Measurements from ENCODE around the gene CCDC87.
"Not testable (repeated sequence)": the region's sequence is repeated elsewhere in the genome, so short reads cannot be mapped to it uniquely, and the experiment has no call there.

Gene CCDC87

DNA sequence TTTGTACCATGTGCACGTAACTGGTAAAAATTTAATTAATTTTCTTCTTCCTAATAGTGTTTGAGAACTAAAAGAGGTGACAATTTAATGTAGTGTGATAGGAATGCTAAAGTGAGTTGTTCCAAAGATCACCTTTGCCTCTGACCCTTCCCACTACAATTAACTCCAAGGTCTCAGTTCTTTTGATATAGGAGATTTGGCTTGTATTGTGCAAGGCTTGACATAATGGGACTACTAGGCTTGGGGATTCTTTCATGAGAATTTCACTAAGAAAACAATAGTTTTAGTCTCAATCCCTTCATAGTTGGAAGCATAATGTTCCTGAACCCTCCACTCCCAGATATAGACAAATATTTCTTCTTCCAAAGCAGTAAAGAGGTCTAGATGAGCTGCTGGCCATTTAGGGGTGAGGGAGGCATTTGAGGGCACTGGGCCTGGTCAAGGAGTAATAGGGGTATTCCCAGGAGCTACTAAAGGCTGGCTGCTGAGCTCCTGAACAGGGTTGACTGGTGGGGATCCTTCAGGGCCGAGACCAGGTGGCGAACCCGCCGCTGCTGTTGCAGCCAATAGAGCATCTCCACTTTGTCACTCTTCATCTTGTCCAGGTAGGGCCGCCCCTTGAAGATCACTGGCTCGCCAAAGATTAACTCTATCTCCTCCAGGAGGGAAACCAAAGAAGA is 2.7 kb downstream of the CCDC87 start:
- TF ChIP-seq, protein P1, sequence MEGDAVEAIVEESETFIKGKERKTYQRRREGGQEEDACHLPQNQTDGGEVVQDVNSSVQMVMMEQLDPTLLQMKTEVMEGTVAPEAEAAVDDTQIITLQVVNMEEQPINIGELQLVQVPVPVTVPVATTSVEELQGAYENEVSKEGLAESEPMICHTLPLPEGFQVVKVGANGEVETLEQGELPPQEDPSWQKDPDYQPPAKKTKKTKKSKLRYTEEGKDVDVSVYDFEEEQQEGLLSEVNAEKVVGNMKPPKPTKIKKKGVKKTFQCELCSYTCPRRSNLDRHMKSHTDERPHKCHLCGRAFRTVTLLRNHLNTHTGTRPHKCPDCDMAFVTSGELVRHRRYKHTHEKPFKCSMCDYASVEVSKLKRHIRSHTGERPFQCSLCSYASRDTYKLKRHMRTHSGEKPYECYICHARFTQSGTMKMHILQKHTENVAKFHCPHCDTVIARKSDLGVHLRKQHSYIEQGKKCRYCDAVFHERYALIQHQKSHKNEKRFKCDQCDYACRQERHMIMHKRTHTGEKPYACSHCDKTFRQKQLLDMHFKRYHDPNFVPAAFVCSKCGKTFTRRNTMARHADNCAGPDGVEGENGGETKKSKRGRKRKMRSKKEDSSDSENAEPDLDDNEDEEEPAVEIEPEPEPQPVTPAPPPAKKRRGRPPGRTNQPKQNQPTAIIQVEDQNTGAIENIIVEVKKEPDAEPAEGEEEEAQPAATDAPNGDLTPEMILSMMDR (conservative IDR thresholded peaks at IDR 0.05; ENCODE audit: low read length) = no peak
- no peak for DNase-seq (ENCODE audit: low read depth)
- no peak overlapping the region for H3K4me3 ChIP-seq (ENCODE audit: low read length)

DNA sequence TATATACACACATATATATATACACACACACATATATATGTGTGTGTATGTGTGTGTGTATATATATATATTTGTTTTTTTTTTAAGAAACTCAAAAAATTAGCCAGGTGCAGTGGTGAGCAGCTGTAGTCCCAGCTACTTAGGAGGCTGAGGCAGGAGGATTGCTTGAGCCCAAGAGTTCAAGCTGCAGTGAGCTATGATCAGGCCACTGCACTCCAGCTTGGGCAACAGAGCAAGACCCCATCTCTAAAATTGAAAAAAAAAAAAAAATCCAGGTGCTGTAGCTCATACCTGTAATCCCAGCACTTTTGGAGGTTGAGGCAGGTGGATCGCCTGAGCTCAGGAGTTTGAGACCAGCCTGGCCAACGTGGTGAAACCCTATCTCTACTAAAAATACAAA is 3.5 kb downstream of the CCDC87 start:
- DNase-seq (ENCODE audit: low read depth); H3K4me3 ChIP-seq (ENCODE audit: low read length): not testable (repeated sequence)

DNA sequence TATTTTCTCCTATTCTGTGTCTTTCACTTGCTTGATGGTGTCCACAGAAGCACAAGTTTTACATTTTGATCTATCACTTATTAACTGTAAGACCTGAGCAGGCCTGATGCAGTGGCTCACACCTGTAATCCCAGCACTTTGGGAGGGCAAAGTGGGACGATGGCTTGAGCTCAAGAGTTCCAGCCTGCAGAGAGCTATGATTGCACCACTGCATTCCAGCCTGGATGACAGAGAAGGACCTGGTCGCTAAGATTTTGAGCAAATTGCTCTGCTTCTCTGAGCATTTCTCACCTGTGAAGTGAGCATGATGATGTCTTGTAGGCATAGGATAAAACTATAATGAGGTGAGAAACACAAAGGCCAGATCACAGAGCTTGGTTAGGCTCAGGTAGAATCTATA is 6.7 kb downstream of the CCDC87 start:
- TF ChIP-seq, protein P1 (conservative IDR thresholded peaks at IDR 0.05; ENCODE audit: low read length) = no peak
- no peak overlapping the region for H3K4me3 ChIP-seq (ENCODE audit: low read length)
- no peak for DNase-seq (ENCODE audit: low read depth)

GRCh38 chr11:66585447-66585846 is 7.4 kb downstream of the CCDC87 start:
- not testable (repeated sequence) for DNase-seq (ENCODE audit: low read depth); H3K4me3 ChIP-seq (ENCODE audit: low read length)

- H3K4me3 ChIP-seq (ENCODE audit: low read length); DNase-seq (ENCODE audit: low read depth): not testable (repeated sequence)
Observed at GRCh38 chr11:66582565-66583147, 10.2 kb downstream of the CCDC87 start.

GRCh38 chr11:66581261-66581660 is 11.6 kb downstream of the CCDC87 start:
- TF ChIP-seq, protein P1 (conservative IDR thresholded peaks at IDR 0.05; ENCODE audit: low read length) = no peak
- no peak for DNase-seq (ENCODE audit: low read depth)
- no peak overlapping the region for H3K4me3 ChIP-seq (ENCODE audit: low read length)

DNA sequence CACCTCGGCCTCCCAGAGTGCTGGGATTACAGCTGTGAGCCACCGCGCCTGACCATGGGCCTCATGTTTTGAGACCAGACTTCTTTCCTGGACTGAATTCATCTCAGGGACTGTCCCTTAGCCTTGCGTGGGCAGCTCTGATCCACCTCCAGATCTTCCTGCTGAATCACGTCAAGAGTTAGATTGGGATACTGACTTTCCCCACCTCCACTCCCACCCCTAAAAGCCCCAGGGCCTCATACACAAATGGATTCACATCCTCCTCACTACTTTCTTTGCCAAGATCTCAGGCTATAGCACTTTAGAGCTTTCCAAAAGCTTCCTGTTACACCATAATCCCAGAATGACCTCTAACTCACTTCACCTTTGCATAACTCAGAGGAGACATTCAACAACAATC is 12.1 kb downstream of the CCDC87 start:
- no peak for DNase-seq (ENCODE audit: low read depth)
- H3K4me3 ChIP-seq (ENCODE audit: low read length) = no peak overlapping the region
- TF ChIP-seq, protein P1 (conservative IDR thresholded peaks at IDR 0.05; ENCODE audit: low read length) = no peak

- no peak overlapping the region for H3K4me3 ChIP-seq (ENCODE audit: low read length)
- TF ChIP-seq, protein P1 (conservative IDR thresholded peaks at IDR 0.05; ENCODE audit: low read length) = peak; percentile 78
- DNase-seq (ENCODE audit: low read depth) = peak; percentile 59
Observed at GRCh38 chr11:66579017-66579606, 13.8 kb downstream of the CCDC87 start.
